HG02884 (cell line): Measurements from ENCODE around the gene EGFR.
"Not testable (repeated sequence)": the region's sequence is repeated elsewhere in the genome, so short reads cannot be mapped to it uniquely, and the experiment has no call there.

Experiments used
- ATAC-seq: cut with Tn5 transposase; IDR thresholded peaks from one replicate; pipeline ENCODE4 v1.9.1; 2021; ENCODE audit warnings: mild to moderate bottlenecking, moderate library complexity; ENCODE audit not compliant: unreplicated experiment

The EGFR gene

DNA sequence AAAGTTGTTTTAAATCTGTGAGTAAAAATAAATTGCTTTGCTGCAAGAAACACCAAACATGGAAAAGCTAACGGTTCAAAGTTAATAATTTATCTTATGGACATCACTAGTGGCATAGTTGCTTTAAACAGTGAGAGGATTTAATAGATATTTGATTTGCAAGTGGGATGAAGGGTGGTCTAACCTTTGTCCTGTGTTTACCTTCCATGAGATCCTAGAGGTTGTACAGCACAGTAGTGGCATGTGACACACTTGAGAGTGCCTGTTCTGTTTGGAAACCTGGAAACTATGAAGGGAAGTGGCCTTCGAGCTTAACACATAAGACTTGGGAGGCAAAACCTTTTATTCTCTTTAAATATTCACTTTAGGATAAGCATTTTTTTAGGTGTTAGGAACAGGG lies 16.0 kb downstream of the EGFR start:
- ATAC-seq, result no peak

GRCh38 chr7:55035410-55035809 lies 16.6 kb downstream of the EGFR start:
- not testable (repeated sequence) for ATAC-seq

GRCh38 chr7:55036950-55037736 lies 18.3 kb downstream of the EGFR start:
- ATAC-seq, result no peak

DNA sequence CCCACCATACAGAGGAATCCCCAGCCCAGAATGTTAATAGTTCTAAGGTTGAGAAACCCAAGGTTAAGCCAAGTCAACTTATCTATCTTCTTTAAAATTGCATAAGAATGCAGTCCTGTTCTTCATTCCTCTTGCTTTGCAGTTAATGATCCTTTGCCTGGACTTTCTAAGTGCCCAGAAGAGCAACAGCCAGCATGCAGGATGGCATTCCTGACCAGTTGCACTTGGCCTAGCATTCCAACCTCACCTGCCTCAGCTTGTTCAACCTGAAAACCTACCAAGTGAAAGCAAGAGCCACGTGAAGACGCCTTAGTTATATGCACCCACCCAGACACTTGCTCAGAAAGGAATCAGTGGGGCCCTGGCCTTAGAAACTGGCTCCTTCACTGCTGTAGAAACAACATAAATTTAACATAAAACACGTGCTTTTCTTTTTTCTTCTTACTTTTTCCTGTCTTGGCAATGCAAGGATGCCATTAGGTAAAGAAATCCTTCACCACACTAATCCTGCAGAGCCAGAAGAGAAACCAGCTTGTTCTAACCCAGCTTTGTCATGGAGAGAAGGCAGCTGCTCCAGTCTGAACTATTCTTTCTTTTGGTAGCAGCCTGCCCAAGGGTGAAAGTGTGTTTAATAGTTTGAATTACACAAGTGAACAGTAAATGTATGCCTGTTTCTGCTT lies 25.0 kb downstream of the EGFR start:
- ATAC-seq, result no peak

- ATAC-seq, result no peak
These were observed 25.5 kb downstream of the EGFR start for GRCh38 chr7:55044371-55044717.

GRCh38 chr7:55044791-55045190 lies 26.0 kb downstream of the EGFR start:
- ATAC-seq, result no peak

- ATAC-seq, result no peak
These were observed 27.9 kb downstream of the EGFR start for GRCh38 chr7:55046582-55047342.

GRCh38 chr7:55048221-55048859 lies 29.5 kb downstream of the EGFR start:
- ATAC-seq, result no peak

DNA sequence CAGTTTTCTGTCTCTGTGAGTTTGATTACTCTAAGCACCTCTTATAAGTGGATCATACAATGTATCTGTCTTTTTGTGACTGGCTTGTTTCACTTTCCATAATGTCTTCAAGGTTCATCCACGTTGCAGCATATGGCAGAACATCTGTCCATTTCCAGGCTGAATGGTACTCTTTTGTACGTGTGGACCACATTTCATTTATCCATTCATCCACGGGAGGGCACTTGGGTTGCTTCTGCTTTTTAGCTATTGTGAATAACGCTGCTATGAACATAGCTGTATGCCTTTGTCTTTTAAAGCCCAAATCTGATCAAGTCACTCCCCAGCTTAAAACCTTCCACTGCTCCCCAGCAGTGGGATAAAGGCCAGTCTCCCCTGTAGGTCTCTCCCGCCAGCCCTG lies 31.5 kb downstream of the EGFR start:
- no peak for ATAC-seq

GRCh38 chr7:55052081-55052480 lies 33.3 kb downstream of the EGFR start:
- ATAC-seq, result no peak

DNA sequence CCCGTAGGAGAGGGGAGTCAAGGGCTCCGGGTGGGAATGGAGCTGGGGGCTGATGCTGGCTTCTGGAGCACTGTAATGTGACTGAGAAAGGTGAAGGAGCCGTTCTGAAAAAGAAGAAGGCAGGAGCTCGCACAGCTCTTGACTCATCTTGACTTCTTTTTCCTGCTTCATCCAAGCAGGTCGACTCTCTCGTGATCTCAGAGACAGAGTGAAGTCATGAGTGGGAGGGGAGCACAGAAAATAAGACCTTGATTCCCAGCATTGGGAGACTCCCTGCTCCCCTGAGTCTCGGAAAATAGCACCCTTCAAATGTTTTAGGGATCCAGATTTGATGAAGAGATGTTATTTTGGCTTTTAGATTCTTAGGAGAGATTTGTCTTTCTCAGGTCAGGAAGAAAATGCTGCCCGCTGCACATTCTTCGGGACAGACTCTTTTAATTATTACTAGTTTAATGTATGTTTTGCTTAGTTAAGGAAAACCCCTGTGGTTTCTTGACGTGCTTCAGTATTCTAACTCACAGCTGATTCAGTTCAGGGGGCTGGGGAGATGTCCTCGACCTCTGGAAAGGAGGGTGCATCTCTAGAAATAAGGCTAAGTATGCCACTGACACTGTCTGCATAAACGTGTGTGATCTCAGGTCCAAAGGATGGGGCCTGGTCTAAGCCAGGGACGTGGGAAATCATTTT lies 34.1 kb downstream of the EGFR start:
- no peak for ATAC-seq

- ATAC-seq, result no peak
These were observed 35.1 kb downstream of the EGFR start for GRCh38 chr7:55053651-55054571.

DNA sequence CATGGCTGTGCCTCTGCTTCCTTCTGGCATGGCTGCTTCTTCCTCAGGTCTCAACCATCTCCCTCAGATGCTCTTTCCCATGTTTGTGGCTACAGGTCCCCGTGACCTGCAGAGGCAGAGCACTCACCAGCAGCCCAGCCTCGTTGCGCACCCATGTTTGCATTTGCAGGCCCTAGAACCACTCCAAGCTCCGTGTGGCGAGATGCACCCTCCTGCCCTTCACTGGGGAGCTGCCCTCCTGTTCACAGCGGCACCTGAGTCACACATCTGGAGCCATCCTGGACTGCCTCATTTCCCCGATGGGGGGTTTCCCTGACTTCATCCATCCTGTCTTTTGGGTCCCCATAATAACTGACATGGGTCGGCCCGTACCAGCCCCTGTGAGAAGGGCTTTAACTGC lies 35.9 kb downstream of the EGFR start:
- ATAC-seq, result no peak

GRCh38 chr7:55055479-55055878 lies 36.7 kb downstream of the EGFR start:
- no peak for ATAC-seq

- no peak for ATAC-seq
These were observed 37.3 kb downstream of the EGFR start for GRCh38 chr7:55056068-55056467.

DNA sequence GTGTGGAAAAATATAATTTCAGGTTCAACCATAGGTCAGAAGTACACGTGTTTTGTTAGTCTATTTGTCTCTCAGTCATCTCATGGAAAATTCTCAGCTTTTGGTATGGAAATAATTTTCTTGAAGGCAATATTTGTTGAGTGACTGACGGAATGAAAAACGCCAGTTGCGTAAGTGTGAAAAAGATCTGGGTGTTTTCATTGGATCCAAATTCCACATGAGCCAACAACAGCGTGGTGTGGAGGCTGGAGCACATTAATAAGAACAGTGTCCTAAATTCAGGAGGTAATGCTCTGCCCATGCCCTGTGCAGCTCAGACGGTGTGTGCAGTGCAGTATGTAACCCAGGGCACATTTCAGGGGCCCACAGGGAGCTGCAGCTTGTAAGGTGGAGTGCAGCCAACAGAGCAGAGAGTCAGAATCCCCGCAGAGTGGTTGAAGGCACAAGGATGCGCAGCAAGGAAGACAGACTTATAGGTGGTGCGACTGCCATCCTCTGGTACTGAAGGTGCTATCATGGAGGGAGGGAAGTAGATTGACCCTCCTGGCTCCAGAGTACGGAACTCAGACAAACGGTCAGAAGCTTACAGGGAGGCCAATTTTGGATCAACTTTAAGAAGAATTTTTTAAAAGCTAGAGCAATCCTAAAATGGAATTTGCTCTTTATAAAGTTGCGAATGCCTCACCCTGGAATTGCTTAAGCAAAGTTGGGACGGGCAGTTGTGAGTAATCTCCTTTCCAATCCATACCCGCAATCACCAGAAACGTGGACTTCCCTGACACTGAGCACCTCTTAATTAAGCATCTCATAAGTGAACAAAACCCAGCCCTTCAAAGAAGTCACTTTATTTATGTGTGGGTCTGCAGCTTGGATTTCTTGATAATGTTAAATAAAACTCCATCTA lies 38.0 kb downstream of the EGFR start:
- no peak for ATAC-seq

DNA sequence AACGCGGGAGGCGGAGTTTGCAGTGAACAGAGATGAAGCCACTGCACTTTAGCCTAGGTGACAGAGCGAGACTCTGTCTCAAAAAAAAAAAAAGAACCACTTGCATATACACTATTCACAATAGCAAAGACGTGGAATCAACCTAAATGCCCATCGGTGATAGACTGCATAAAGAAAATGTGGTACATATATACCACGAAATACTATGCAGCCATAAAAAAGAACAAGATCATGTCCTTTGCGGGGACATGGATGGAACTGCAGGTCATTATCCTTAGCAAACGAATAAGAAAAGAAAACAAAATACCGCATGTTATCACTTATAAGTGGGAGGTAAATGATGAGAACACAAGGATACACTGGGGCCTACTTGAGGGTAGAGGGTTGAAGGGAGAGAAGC lies 39.5 kb downstream of the EGFR start:
- no peak for ATAC-seq

DNA sequence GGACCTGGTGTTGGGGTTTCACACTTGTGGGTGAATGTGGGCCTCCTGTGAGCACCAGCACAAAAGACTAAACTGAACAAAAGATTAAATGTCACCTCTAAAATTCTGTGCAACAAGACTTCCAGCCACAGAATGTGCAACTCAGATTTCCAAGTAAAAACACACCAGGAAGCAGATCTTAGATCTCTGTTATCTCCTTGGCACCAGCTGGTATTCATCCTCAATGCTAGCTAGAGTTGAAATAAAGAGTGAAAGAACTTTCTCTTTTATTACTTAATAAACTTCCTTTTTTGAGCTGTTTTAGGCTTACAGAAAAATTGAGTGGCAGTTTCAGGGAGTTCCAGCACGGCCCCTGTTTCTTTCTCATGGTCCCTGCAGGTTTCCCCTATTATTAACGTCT lies 40.2 kb downstream of the EGFR start:
- ATAC-seq, result no peak

GRCh38 chr7:55060085-55060484 lies 41.3 kb downstream of the EGFR start:
- no peak for ATAC-seq
